Prostate gland (tissue), 2 donors: ENCODE data around the gene ACAA1. TPM values are rescaled to one million over a fixed set of nuclear protein-coding genes. Genes with fewer than 3 reads are reported as not detected.

Experiments
- DNase-seq: peaks from one replicate; pipeline ENCODE4 v3.0.0-alpha.2; 2019; ENCODE audit warnings: low spot score
- H3K27ac ChIP-seq, 2 donors: fragments of 200-600 bp; sonication (generic); 2 replicates each; pipeline ENCODE4 v1.5.1; 2017 to 2019
- H3K27me3 ChIP-seq: fragments of 200-600 bp; sonication (generic); replicated peaks from 2 replicates; pipeline ENCODE4 v1.5.1; 2019; ENCODE audit not compliant: insufficient read depth
- H3K36me3 ChIP-seq, 2 donors: fragments of 200-600 bp; sonication (generic); 1 replicate in 1 of 2; 2 replicates in 1 of 2; pipeline versions ENCODE4 v1.5.1 to v1.8.1; 2017 to 2019
- H3K4me1 ChIP-seq: fragments of 200-600 bp; sonication (generic); replicated peaks from 2 replicates; pipeline ENCODE4 v1.5.1; 2019
- H3K4me3 ChIP-seq, 2 donors: fragments of 200-600 bp; sonication (generic); 2 replicates each; pipeline ENCODE4 v1.5.1; 2017 to 2019
- H3K9me3 ChIP-seq: fragments of 200-600 bp; sonication (generic); 2 replicates; pipeline ENCODE4 v1.5.1; 2017
- CTCF ChIP-seq, 4 experiments: fragments of 200-600 bp in 2 of 4; fragments of 450-650 bp in 2 of 4; sonication (generic) in 2 of 4; IDR thresholded peaks; 1 replicate in 3 of 4; 2 replicates in 1 of 4; pipeline ENCODE4 v1.5.1; 2016 to 2019; ENCODE audit warnings: antibody characterized with exemption in 4 of 4, mild to moderate bottlenecking in 2 of 4, moderate library complexity in 2 of 4
- POLR2A ChIP-seq: fragments of 450-650 bp; IDR thresholded peaks from one replicate; pipeline ENCODE4 v1.6.1; 2016; ENCODE audit warnings: antibody characterized with exemption, mild to moderate bottlenecking
- POLR2AphosphoS5 ChIP-seq: sonication (generic); formaldehyde crosslinking; IDR thresholded peaks from one replicate; pipeline ENCODE4 v1.6.1; 2017; ENCODE audit warnings: antibody characterized with exemption
- WGBS: methylation state at CpG from one replicate; pipeline ENCODE4 v1.1.5; 2018; 5-methylcytosine and 5-hydroxymethylcytosine counted together
- intact Hi-C: fragments of 100-400 bp; cut with DNase I; formaldehyde crosslinking; loops from one replicate; pipeline ENCODE4 v1.14.2; 2022
- total RNA-seq, 2 donors: library from RNA; depleted of rRNA; stranded (reverse); fragments of >200 nt; gene quantifications; one replicate each; pipeline ENCODE4 v1.1.0, GENCODE V29; 2016

ACAA1 gene
- total RNA-seq, 2 donors from 2014 or later, result 89.8 to 112 TPM

DNA sequence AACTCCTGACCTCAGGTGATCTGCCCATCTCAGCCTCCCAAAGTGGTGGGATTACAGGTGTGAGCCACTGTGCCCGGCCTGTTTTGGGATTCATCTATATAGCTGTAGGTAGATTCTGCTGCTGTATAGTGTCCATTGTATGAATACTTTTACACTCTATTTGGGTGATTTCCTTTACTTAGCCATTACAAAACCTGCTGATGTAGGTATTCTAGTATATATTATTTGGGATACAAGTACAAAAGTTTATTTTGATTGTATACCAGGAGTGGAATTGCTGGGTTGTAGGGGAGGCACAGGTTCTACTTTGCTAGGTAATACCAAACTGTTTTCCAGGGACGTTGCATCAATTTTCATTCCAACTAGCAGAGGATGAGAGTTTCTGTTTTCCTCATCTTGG lies 18.9 kb upstream of the ACAA1 start:
- intact Hi-C loops, result no loop called here
- Histone ChIP-seq H3K36me3 (no peaks in the 10 kb centered on the region), H3K4me3 (no peak overlapping the region), H3K27me3 (no peaks in the 10 kb centered on the region), H3K4me1 (no peaks in the 10 kb centered on the region), H3K27ac (no peak overlapping the region), H3K9me3 (no peaks in the 10 kb centered on the region)
- DNase-seq, result no peak
- TF ChIP-seq POLR2A (no peak), CTCF (IDR thresholded peaks at IDR 0.05) (no peak), POLR2AphosphoS5 (no peak)
- 93% methylated on average over 2 of the region's 2 CpGs for WGBS

- no peak overlapping the region for H3K4me3 ChIP-seq
- intact Hi-C loops, result no loop called here
- no peaks in the 10 kb centered on the region for H3K4me1 ChIP-seq
- 56% methylated on average over 2 of the region's 2 CpGs for WGBS
- H3K36me3 ChIP-seq, result no peaks in the 10 kb centered on the region
- DNase-seq, result no peak
- H3K27ac ChIP-seq, result no peak overlapping the region
- TF ChIP-seq CTCF (IDR thresholded peaks at IDR 0.05), result no peak
- TF ChIP-seq POLR2A, result no peak
- no peak for TF ChIP-seq POLR2AphosphoS5
- H3K9me3 ChIP-seq, result no peaks in the 10 kb centered on the region
- no peaks in the 10 kb centered on the region for H3K27me3 ChIP-seq
Measured at GRCh38 chr3:38154625-38155255, 17.8 kb upstream of the ACAA1 start.

GRCh38 chr3:38154033-38154494 lies 17.1 kb upstream of the ACAA1 start:
- intact Hi-C loops, result no loop called here
- WGBS, result 74% methylated on average over 2 of the region's 2 CpGs
- H3K36me3 ChIP-seq, result no peaks in the 10 kb centered on the region

GRCh38 chr3:38153221-38153620 lies 16.3 kb upstream of the ACAA1 start:
- TF ChIP-seq POLR2A (no peak), POLR2AphosphoS5 (no peak), CTCF (IDR thresholded peaks at IDR 0.05) (no peak)
- Histone ChIP-seq H3K4me1 (no peaks in the 10 kb centered on the region), H3K27me3 (no peaks in the 10 kb centered on the region), H3K27ac (no peak overlapping the region), H3K36me3 (no peaks in the 10 kb centered on the region), H3K4me3 (no peak overlapping the region), H3K9me3 (no peaks in the 10 kb centered on the region)
- no peak for DNase-seq
- intact Hi-C loops, result no loop called here
- 88% methylated on average over 2 of the region's 2 CpGs for WGBS

More at GRCh38 chr3:38154033-38154494, 17.1 kb upstream of the ACAA1 start:
- H3K9me3 ChIP-seq, result no peaks in the 10 kb centered on the region
- H3K27me3 ChIP-seq, result no peaks in the 10 kb centered on the region
- no peak overlapping the region for H3K27ac ChIP-seq
- H3K4me3 ChIP-seq, result no peak overlapping the region
- H3K4me1 ChIP-seq, result no peaks in the 10 kb centered on the region
- DNase-seq, result no peak
- TF ChIP-seq POLR2AphosphoS5 (no peak), POLR2A (no peak)

DNA sequence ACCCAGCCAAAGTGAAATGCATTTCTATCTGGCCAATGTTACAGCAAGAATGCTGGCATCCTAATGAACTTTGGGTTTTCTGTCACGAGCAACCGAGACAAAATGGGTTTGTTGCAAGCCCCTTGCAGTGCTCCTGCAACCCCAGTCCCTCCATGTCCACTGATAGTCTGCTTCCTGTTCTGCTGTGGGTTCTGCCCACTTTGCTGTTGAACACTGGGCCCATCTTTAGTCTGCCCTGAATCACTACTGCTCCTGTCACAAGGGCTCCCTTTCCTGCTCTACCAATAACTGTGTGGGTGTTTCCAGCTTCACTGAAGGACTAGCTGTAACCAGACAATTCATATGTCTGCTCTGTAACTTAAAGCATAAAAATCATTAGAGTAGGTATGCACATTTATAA lies 15.7 kb upstream of the ACAA1 start:
- TF ChIP-seq CTCF (IDR thresholded peaks at IDR 0.05) (no peak), POLR2A (no peak)
- Histone ChIP-seq H3K4me1 (no peaks in the 10 kb centered on the region), H3K9me3 (no peaks in the 10 kb centered on the region), H3K36me3 (no peaks in the 10 kb centered on the region), H3K27me3 (no peaks in the 10 kb centered on the region), H3K4me3 (no peak overlapping the region), H3K27ac (no peak overlapping the region)
- WGBS, result 91% methylated on average over 2 of the region's 2 CpGs
- DNase-seq, result no peak
- intact Hi-C loops, result no loop called here
